Right lung (tissue), 10 donors: ENCODE data around the gene SPATA6. TPM values are rescaled to one million over a fixed set of nuclear protein-coding genes. Genes with fewer than 3 reads are reported as not detected.
A peak's percentile ranks its signal among the peaks of the same experiment; 100 is the strongest.
"Not testable (repeated sequence)": the region's sequence is repeated elsewhere in the genome, so short reads cannot be mapped to it uniquely, and the experiment has no call there.

ENCODE experiments used
- DNase-seq, 2 donors: peaks; one replicate each; pipeline ENCODE4 v3.0.0-alpha.2; 2013
- long read RNA-seq, 8 donors: transcript quantifications; one replicate each; lab custom pipeline, GENCODE V29; 2026
- polyA plus RNA-seq, 5 donors: library from polyadenylated mRNA; unstranded; fragments of 120-200 nt; gene quantifications; one replicate each; pipeline versions ENCODE4 v1.2.1 to v1.2.3, GENCODE V29; 2013; ENCODE audit warnings: inconsistent platforms in 1 of 5, low replicate concordance in 1 of 5; ENCODE audit not compliant: insufficient read length in 5 of 5, insufficient read depth in 1 of 5

SPATA6 gene
- 10 to 100 TPM; 22.6 to 36.2 (median 33.2) TPM for polyA plus RNA-seq
- long read RNA-seq, donor 1, full-length matches to known transcripts: 3 of 3 reads
- long read RNA-seq, donor 1, partial matches to known transcripts: 0 of 3 reads
- long read RNA-seq, donor 1, other reads (novel, unspliced or antisense): 0 of 3 reads
- long read RNA-seq, donor 2, full-length matches to known transcripts: 3 of 3 reads
- long read RNA-seq, donor 2, partial matches to known transcripts: 0 of 3 reads
- long read RNA-seq, donor 2, other reads (novel, unspliced or antisense): 0 of 3 reads
- long read RNA-seq, donor 3, full-length matches to known transcripts: 2 of 2 reads
- long read RNA-seq, donor 3, partial matches to known transcripts: 0 of 2 reads
- long read RNA-seq, donor 3, other reads (novel, unspliced or antisense): 0 of 2 reads
- long read RNA-seq, donor 4, full-length matches to known transcripts: 2 of 2 reads
- long read RNA-seq, donor 4, partial matches to known transcripts: 0 of 2 reads
- long read RNA-seq, donor 4, other reads (novel, unspliced or antisense): 0 of 2 reads
- long read RNA-seq, donor 5, full-length matches to known transcripts: 3 of 3 reads
- long read RNA-seq, donor 5, partial matches to known transcripts: 0 of 3 reads
- long read RNA-seq, donor 5, other reads (novel, unspliced or antisense): 0 of 3 reads
- long read RNA-seq, donor 6, full-length matches to known transcripts: 3 of 3 reads
- long read RNA-seq, donor 6, partial matches to known transcripts: 0 of 3 reads
- long read RNA-seq, donor 6, other reads (novel, unspliced or antisense): 0 of 3 reads
- long read RNA-seq, donor 7, full-length matches to known transcripts: 2 of 2 reads
- long read RNA-seq, donor 7, partial matches to known transcripts: 0 of 2 reads
- long read RNA-seq, donor 7, other reads (novel, unspliced or antisense): 0 of 2 reads
- long read RNA-seq, donor 8, partial matches to known transcripts: 0 of 2 reads
- long read RNA-seq, donor 8, other reads (novel, unspliced or antisense): 0 of 2 reads

GRCh38 chr1:48471691-48472576, at the start of gene SPATA6:
SPATA6 (minus strand) TSS chr1:48472204; CDS start chr1:48472008, 196 bp downstream.
- peak; percentile 97 to 98 for DNase-seq

DNA sequence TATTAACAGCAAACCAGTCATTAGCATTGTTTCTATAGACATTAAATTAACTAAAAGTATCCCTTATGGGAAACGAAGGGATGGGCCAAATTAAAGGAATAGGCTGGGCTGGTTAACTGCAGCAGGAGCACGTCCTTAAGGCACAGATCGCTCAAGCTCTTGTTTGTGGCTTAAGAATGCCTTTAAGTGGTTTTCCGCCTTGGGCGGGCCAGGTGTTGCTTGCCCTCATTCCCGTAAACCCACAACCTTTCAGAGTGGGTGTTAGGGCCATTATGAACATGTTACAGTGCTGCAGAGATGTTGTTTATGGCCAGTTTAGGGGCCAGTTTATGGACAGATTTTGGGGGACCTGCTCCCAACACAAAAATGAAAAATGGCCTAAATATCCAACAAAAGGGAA, 47.9 kb upstream of the SPATA6 start:
- not testable (repeated sequence) for DNase-seq

- no peak for DNase-seq
These were observed 34.9 kb upstream of the SPATA6 start for GRCh38 chr1:48506870-48507269.

GRCh38 chr1:48500541-48501450, 28.8 kb upstream of the SPATA6 start:
- no peak for DNase-seq

- DNase-seq: no peak
These were observed 27.3 kb upstream of the SPATA6 start for GRCh38 chr1:48499211-48499735.

DNA sequence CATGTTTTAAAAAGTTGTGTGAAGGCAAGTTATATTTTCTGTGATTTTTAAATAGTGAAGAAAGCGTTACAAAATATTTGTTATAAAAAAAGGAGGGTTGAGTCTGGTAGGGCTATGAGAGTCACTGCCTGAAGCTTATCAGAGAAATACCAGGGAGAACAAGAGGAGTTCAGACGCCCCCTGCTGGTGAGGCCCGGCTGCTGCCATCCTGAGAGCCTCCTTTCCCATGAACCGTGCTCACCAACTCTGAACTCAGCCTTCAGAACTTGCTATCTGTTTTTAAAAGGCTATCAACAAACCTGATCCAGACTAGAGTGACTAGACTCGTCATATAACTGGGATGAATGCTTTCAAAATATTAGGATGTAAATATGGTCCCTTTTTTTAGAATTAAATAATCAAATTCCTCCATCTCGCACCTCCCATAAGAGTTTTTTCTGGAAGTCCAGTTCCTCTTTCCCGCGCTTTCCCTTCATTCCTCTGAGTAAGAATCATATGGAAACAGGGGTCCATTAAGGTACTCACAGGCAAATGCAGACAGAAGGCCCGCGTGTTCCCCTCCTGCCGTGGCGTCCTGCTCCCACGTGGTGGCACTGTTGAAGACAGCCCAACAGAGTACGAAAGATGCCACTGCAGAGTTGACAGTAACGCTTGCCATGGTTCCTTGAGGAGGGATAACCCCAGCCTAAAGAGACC, 26.2 kb upstream of the SPATA6 start:
- peak; percentile 59 to 75 for DNase-seq

GRCh38 chr1:48495911-48496310, 23.9 kb upstream of the SPATA6 start:
- no peak for DNase-seq

DNA sequence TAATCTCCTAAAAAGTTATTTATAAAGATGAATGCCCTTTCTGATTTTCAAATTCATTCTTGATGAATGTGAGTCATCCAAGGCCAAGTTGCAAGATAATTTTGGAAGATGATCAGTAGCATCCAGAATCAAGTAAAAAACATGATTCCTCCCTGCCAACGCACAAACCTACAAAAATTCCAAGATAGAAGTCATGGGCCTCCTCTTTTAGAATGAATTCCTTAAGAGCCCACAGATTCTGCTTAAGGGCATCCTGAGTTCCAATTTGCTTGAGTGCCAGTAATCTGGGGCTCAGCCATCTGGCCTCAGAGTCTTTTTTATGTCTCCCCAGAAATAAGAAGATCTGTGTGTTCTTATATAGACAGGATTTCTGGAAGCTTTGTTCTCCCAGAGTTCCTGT, 23.2 kb upstream of the SPATA6 start:
- no peak for DNase-seq

DNA sequence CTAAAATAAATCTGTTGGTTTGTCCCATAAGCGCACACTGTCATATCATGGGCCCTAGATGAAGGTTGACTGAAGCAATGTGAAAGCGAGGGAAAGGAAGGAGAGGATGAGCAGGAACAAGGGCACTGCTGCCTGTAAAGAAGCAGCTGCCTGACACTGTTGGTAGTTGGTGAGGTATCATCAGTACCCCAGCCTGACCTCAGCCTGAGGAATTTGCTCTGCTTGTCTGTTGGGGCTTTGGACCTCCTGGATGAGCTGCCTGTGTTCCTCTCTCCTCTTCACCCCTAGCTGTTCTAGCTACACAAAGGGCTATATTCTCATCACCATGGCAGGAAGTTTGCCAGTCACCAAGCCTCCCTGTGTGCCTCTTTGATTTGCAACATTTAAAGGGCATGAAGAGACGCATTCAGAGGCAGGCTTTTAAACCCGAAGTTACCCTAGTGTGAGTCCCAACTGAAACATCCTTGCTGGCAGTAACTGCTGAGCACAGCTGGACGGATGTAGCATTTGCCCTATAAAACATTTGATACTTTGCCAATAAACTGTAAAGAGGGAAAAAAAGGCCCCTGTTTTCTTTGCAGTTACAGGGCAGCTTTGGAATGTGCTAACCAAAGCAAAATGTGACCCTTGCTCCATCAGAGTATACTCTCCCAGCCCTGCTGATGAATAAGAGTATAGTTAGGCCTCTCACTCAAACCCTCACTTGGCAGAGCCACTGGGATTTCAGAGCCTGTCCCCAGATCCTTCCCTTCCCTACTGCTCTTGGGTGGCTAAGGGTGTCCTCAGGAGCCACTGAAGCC, 22.2 kb upstream of the SPATA6 start:
- DNase-seq: peak; percentile 82 to 90

DNA sequence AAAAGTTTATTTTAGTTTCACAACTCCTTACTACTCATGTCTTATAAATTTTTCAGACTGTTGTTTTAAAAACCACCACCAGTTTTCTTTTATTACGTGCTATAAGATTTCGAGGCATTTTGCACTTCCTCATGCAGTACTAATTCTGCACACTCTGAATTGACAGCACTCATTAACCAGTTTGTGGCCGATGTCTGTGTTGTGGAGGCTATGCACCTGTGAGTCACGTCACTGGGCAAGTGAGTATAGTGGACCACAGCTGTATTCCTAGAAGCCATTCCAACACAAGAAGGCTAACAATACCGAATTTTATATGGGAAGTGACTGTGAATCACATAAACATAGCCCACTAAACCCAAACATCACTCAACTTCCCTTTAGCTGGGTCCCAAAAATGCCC, 21.0 kb upstream of the SPATA6 start:
- DNase-seq: peak in 1 of 2 donors; percentile 19

DNA sequence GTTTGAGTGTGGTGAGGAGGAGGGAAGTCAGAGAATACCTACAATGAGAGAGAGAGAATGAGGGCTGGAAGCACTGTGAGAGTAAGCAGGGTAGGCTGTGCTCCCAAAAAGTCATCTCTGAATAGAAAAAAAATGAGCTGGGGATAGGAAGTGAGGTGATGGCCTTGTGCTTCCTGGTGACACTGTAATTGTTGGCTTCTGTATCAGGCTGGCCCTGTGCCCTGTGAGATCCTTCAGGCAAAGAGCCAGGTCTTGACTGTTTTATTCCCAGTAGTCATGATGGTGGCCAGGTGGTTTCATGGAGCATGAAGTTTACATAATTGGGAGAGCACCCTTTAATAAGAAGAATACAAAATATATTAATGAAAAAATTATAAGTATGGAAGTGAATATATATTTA, 20.4 kb upstream of the SPATA6 start:
- peak in 1 of 2 donors; percentile 27 for DNase-seq

- DNase-seq: no peak
These were observed 16.7 kb upstream of the SPATA6 start for GRCh38 chr1:48488721-48489120.

DNA sequence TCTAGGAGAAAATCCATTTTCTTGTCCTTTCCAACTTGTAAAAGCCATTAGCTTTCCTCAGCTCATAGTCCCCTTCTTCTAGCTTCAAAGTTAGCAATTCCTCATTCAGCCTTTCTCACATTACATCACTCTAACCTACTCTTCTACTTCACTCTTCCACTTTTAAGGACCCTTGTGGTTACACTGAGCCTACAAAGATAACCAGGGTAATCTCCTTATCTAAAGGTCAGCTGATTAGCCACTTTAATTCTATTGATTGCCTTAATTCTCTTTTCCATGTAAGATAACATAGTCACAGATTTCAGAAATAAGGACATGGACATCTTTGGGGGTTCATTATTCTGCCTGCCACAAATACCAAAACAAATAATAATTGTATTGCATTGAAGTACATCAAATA, 8.5 kb upstream of the SPATA6 start:
- DNase-seq: no peak

DNA sequence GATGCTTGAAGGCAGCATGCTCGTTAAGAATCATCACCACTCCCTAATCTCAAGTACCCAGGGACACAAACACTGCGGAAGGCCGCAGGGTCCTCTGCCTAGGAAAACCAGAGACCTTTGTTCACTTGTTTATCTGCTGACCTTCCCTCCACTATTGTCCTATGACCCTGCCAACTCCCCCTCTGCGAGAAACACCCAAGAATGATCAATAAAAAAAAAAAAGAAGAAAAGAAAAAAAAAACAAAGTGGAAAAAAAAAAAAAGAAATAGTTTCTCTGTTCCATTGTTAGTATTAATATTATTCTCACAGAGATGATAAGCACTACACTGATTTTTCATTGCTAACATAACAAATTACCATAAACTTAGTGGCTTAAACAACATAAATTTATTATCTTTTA, 8.0 kb upstream of the SPATA6 start:
- DNase-seq: not testable (repeated sequence)

GRCh38 chr1:48472638-48473037, 634 bp upstream of the SPATA6 start:
- DNase-seq: peak; percentile 78 to 81

GRCh38 chr1:48470950-48471690, 884 bp downstream of the SPATA6 start:
- DNase-seq: peak in 1 of 2 donors; percentile 15

GRCh38 chr1:48470481-48470855, 1.5 kb downstream of the SPATA6 start:
- DNase-seq: peak; percentile 38 to 47
